ENCODE measurements around the gene SURF6.
"Not testable (repeated sequence)": the region's sequence is repeated elsewhere in the genome, so short reads cannot be mapped to it uniquely, and the experiment has no call there.

The SURF6 gene

DNA sequence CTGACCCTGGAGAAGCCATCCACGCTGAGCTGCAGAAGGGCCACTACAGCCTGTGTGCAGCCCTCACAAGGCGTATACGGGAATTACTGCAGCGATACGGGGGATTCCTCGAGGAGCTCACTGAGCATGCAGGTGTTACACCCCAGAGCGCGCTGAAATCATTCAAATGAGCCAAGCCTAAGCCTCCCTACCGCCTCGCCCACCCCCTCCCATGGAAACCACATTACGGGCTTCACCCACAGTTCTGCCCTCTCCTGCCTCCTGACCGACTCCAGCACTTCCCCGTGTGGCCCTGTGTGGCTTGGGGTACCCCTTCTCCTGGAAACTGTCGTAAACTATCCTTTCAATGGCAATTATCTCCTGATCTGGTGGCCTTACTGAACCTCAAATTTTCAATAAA lies 13.3 kb downstream of the SURF6 start:
- DNase-seq: no peak

DNA sequence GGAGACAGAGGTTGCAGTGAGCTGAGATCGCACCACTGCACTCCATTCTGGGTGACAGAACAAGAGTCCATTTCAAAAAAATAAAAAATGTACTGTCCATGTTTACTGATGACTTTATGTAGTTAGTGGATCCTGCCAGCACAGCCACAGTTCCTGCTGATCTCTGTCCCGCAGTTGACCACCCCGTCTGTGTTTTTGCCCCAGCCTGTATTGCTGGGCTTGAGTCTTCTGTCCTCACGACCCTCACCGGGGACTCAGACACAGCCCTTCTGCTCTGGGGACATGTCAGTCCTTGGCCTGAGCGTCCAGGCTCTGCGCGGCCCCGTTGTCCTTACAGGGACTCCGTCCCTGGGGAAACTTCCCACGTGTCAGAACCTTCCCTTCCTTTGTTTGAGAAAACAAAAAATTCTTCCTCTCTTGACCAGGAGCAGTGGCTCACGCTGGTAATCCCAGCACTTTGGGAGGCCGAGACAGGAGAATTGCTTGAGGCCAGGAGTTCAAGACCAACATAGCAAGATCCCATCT lies 14.5 kb downstream of the SURF6 start:
- no peak for DNase-seq

DNA sequence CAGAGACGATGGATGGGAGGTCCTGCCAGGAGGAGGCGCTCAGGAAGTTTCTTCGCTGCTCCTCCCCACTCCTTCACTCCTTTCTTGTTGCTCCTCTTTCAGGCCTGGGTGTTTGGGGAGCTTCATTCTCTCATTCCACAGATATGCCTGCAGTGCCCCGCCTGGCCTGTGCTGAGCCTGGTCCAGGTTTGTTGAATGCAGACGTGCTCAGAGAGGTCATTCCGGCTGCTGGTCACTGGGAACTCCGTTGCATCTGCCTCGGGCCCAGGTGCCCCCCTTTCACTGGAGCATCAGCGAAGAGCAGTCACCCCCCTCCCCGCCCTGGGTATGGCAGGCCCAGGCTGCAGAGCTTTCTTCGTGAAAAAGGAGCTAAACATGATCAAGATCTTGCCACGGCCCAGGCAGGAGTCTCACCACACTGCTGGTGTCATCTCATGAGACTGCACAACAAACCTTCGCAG lies 15.5 kb downstream of the SURF6 start:
- DNase-seq: no peak

DNA sequence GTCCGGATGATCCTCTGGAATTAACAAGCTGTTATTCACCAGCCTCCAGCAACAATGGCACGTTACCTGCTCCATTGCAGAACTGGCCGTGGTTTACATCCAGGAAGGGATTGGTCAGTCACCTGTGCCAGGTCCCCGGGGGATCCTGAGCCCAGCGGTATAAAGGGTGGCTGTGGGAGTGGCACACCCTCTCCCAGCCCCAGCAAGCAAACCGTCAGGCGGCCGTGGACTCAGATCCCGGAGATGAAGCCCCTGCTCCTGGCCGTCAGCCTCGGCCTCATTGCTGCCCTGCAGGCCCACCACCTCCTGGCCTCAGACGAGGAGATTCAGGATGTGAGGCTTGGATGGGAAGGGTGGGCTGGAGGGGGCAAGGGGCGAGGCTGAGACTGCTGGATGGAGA lies 18.4 kb downstream of the SURF6 start:
- not testable (repeated sequence) for DNase-seq

DNA sequence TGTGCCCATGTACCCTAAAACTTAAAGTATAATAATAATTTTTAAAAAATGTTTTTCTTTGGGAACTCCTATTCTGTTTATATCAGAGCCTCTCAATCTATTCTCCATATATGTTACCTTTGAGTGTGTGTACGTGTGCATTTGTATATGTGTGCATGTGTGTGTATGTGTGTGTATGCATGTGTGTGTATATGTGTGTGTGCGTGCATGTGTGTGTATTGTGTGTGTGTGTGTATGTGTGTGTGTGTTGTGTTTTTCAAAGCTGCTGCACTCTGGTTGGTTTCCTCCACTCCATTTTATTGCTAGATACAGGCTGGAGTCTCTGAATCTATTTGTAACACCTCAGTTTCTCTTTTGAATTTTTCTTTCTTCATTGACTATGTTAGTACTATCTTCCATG lies 20.0 kb downstream of the SURF6 start:
- no peak for DNase-seq

DNA sequence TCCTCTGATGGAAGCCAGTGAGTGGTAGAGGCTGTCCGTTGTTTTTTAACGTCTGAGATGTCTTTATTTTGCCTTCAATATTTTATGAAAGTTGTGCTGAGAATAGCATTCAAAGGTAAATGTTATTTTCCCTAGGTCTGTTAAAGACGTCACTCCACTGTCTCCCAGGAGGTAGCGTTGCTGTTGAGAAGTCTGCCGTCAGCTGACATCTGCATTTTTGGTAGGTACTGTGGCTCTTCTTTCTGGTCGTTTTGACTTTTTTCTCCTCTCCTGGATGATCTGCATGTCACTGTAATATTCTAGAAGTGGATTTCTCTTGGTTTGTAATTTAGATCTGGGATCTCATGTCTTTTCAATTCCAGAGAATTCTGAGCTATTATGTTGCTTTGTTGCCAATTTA lies 26.4 kb downstream of the SURF6 start:
- no peak for DNase-seq

DNA sequence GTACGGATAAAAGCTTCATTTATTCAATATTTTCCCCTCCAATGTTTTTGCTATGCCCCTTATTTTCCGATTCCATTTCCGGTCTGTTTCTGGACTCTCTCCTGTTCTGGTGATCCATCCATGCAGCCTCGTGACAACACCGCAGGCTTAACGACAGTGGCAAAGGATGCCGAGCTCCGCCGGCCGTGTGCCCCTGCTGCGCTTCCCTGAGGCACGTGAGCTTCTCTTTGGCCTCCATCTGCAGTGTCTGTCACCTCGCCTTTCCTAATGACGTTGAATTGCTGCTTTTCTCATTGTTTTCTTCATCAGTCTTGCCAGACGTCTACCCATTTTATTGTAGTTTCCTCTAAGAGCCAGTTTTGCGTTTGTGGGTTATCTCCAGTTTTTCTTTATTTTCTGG lies 28.7 kb downstream of the SURF6 start:
- DNase-seq: no peak

DNA sequence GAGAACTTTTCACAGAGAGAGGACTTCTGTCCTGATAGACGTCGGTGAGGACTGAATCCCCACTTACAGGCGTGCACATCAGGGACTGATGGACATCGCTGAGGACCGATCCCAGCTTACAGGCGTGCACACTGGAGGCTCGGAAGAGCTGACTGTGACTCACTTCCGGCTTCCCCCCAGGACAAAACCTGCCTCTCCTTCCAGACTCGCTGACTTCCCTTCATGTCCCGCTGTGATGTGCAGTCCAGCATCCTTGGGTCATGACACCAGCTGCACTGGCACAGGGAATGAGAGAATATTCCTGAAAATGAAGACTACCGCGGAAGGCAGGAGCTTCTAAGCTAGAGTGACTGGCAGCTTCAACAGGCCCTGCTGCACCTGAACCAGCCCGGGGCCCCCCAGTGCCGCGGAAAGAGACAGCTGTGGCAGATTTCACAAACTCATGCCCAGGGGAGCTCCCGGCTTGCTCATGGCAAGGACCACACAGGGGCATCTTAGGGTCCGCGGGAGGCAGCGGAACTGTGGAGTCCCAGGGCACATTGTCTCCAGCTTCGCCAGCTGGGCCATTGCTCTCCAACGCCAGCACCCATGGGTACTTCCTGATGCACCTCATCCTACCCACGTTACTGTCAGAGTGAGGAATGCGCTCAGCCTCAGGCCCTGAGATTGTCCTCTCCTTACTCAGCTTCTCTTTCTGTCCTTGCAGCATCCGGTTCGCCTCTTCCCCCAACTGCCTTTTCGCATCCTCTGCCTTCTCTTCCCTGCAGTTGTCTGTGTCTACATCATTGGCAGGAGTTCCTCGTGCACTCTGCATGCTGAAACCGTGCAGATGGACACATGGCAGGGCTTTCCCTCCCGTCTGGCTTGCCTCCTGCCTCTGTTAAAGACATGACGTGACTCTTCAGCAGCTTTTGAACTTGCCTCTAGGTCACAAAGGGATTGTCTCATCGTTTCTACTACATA lies 29.5 kb downstream of the SURF6 start:
- DNase-seq: no peak

DNA sequence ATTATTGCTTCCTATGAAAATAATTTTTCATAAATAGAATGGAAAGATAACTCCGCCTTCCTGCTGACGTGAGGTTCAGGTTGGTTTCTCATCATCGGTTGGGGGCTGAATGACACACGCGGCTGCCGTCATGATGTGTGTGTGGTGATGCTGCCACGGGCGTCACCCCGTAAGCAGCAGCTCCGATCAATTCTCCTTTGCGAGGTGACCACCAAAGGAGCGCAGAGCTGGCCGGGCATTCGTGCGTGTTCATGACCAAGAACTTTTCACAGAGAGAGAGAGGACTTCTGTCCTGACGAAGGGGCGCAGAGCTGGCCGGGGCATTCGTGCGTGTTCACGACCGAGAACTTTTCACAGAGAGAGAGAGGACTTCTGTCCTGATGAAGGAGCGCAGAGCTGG lies 30.3 kb downstream of the SURF6 start:
- DNase-seq: no peak

DNA sequence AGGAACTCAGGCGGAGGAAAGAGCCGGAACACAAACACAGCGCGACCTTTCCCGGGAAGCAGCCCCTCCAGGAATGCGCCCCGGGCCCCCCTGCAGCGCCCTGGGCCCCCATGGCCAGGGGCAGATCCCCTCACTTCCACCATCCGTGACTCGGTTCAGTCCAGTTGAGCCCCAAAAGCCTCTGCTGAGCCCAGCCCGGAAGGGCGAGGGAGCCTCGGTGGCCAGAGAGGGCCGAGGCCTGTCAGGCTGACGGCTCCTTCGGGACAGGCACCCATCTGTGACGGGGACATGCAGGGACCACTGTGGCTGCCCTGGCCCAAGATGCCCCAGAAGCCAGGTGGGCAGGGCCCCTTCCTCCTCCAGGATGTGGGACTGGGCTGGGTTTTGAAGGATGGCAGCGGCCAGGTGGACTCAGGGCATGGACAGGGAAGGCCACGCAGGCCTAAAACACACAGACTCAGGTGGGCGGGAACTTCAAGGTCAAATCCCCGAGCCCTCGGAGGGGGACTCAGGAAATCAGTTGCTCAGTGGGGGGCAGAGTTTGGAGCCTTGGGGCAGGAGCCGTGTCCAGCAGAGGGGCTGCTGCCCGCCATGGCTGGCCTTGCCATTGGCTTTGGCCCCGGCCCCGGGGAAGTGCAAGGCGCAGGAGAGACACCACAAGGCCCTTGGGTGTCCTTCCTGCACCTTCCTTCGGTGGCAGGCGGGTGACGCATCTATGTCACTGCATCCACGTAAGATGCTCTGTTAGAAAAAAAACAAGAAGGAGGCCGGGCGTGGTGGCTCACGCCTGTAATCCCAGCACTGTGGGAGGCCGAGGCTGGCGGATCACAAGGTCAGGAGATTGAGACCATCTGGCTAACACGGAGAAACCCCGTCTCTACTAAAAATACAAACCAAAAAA lies 31.3 kb downstream of the SURF6 start:
- no peak for DNase-seq

DNA sequence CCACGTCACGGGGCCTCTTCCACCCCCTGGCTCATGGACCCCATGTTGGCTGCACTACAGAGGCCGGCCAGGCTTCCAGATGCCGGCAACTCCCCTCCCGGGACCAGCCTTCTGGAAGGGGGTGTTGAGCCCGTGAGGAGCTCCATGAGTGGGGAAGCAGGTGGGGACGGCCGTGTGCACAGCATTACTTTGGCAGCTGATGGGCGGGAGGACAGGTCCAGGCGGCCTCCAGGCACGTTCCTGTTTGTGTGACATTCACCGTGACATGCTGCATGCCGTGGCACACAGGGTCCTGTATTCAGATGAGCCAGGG lies 31.9 kb downstream of the SURF6 start:
- DNase-seq: no peak

DNA sequence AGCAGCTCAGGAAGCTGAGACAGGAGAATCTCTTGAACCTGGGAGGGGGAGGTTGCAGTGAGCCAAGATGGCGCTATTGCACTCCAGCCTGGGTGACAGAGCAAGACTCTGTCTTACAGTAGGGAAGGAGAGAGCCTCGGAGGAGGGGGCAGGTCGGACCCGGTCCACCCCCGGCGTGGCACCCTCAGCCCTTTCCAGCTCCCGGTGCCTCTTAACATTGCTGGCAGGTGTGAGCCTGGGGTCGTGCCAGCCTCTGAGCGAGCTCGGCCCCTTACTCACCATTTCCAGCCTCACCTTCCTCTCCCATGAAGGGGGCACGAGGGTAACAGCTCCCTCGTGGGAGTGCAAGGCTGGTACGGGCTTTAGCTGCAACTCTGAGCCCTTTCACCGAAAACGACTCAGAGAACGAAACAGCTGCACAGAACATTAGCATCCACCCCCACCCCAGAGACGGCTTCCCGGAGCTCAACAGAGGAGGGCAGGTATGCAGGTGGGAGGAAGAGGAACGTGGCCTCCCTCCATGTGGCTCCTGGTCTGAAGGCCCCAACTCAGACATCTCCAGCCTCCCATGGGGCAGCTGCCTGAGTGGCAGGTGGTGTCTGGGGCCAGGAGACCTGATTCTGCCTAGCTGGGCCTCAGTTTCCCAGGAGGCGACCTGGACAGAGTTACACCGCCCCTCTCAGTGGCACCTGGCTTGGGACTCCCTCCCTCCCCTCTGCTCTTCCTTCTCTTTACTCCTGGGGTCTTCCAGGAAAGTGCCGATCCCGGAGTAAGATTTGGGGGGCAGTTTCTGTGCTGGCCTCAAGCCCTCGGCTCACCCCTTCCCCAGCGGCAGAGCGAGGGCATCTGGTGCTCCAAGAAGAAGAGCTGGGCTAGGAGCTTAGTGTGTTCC lies 32.5 kb downstream of the SURF6 start:
- DNase-seq: no peak

DNA sequence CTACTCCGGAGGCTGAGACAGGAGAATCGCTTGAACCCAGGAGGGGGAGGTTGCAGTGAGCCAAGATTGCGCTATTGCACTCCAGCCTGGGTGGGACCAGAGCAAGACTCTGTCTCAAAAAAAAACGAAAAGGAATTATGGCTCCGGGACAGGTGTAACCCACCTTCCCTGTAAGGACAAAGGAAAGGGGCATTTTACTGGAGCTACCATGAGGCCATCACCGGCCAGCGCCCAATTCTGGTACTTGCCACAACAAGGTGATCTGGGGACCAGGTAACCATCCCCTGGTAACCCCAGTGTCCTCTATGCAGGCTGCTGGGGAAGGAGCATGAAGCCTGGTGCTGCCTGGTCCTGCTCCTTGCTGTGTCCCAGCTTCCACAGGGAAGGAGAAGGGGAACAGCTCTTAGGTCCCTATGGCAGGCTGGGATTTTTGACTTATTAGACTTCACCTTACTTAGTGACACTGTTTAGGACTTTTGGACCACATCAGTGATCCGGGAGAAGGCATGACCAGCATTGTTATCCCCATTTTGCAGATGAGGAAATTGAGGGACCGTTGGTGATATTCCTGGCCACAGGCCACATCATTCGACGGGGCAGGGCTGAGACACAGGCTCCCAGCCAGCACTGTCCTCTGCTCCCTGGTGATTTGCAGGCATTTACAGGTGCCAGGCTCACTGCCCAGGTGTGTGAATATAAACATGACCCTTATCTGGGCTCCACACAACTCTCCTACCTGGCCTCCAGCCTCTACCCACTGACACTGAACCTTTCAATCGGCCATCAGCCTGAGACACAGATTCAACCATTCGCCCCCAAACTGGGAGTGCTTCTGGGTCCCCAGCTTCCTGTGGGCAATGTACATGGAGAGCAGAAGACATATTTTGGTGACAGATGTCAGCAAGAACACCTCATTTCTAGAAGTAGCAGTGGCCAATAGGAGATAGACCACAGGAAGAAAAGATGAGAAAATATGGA lies 34.4 kb downstream of the SURF6 start:
- no peak for DNase-seq

DNA sequence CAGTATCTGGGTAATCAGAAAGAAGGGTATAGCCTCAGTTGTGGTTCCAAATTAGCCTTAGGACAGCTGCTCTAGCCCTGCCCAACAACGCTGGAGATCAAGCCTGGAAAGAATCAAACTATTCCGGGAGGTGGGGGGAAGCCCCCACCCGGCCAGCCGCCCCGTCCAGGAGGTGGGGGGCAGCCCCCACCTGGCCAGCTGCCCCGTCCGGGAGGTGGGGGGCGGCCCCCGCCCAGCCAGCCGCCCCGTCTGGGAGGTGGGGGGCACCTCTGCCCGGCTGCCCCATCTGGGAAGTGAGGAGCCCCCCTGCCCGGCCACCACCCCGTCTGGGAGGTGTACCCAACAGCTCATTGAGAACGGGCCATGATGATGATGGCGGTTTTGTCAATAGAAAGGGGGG lies 36.0 kb downstream of the SURF6 start:
- DNase-seq: not testable (repeated sequence)

DNA sequence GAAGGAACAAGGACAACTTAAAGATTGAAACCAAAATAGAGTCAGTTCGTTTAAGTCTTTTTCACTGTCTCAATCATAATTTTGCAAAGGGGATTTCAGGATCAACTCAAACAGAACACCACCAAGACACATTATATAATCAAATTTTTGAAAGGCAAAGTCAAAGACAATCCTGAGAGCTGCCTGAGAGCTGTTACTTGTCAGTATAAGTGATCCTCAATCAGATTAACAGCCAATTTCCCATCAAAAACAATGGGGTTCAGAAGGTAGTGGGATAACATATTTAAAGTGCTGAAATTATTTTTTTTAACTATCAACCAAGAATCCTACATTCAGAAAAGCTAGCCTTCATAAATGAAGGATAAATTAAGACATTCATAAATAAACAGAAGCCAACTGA lies 41.7 kb downstream of the SURF6 start:
- no peak for DNase-seq

DNA sequence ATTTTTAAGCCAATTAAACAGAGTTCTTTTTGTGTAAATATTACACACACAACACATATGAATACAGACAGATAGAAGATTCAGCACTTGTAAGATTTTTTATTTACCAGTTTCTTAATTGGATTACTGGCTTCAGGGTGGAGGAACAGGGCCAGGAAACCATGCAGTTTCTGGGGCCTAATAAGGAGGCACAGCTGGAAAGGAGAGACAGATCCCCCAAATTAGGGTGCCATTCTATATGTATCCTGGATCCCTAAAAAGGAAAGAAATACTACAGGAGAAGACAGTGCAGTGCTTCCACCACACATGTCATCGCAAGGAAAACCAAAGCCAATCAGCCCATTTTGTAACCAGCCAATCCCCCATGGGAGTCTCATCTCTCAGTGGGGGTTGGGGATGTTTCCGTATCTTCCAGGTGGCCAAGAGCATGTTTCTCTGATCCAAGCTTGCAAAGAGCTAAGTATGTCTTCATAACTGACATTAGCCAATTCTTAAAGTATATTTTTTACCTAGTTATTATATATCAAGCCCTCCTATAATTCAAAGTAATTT lies 45.2 kb downstream of the SURF6 start:
- no peak for DNase-seq

DNA sequence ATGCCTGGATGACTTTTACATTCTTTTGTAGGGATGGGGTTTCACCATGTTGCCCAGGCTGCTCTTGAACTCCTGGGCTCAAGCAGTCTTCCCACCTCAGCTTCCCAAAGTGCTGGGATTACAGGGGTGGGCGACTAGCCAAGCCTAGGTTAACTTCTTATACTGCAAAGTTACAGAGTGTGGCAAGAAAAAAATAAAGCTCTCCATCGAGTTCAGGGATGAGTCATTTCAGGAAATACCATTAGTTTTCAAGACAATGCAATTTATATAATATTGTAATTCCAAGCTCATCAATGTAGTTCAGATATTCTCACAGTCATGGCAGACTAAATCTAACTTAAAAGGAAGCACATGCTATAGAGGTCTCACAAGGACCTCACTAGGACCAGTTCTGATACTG lies 49.5 kb downstream of the SURF6 start:
- no peak for DNase-seq

DNA sequence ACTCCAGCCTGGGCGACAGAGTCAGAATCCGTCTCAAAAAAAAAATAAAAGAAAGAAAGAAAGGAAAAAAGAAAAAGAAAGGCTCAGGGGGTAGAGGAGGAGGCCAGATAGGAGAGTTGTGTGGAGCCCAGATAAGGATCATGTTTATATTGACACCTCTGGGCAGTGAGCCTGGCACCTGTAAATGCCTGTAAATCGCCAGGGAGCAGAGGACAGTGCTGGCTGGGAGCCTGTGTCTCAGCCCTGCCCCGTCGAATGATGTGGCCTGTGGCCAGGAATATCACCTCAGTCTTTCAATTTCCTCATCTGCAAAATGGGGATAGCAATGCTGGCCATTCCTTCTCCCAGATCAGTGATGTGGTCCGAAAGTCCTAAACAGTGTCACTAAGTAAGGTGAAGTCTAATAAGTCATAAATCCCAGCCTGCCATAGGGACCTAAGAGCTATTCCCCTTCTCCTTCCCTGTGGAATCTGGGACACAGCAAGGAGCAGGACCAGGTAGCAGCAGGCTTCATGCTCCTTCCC lies 50.7 kb downstream of the SURF6 start:
- no peak for DNase-seq

DNA sequence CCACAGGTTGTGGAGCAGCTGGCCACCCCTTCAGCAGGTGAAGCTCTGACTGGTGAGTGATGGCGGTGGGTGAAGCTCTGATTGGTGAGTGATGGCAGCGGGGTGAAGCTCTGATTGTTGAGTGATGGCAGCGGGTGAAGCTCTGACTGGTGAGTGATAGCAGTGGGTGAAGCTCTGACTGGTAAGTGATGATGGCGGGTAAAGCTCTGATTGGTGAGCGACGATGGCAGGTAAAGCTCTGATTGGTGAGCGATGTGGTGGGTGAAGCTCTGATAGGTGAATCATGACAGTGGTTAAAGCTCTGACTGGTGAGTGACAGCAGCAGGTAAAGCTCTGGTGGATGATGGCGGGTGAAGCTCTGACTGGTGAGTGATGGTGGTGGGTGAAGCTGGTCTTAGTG lies 51.6 kb downstream of the SURF6 start:
- DNase-seq: no peak

DNA sequence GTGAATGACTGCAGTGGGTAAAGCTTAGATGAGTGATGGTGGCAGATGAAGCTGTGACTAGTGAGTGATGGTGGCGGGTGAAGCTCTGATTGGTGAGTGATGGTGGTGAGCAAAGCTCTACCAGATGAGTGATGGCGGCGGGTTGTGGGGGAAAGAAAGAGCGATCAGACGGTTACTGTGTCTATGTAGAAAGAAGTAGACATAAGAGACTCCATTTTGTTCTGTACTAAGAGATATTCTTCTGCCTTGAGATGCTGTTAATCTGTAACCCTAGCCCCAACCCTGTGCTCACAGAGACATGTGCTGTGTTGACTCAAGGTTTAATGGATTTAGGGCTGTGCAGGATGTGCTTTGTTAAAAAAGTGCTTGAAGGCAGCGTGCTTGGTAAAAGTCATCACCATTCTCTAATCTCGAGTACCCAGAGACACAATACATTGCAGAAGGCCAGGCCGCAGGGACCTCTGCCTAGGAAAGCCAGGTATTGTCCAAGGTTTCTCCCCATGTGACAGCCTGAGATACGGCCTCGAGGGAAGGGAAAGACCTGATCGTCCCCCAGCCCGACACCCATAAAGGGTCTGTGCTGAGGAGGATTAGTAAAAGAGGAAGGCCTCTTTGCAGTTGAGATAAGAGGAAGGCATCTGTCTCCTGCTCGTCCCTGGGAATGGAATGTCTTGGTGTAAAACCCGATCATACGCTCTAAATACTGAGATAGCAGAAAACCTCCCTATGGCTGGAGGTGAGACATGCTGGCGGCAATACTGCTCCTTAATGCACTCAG lies 52.5 kb downstream of the SURF6 start:
- DNase-seq: not testable (repeated sequence)
